GM19193 (cell line): ENCODE data around the gene KRT79.

Experiments used
- POLR2A ChIP-seq: IDR thresholded peaks from 4 replicates; pipeline ENCODE4 v1.6.1; 2011; ENCODE audit not compliant: insufficient read depth, insufficient read length; ENCODE audit errors: extremely low read depth

The KRT79 gene

GRCh38 chr12:52867642-52868041 is 33.5 kb upstream of the KRT79 start:
- TF ChIP-seq POLR2A: no peak

- TF ChIP-seq POLR2A: no peak
Observed at GRCh38 chr12:52867152-52867551, 33.0 kb upstream of the KRT79 start.

GRCh38 chr12:52865090-52865944 is 31.2 kb upstream of the KRT79 start:
- TF ChIP-seq POLR2A: no peak

- TF ChIP-seq POLR2A: no peak
Observed at GRCh38 chr12:52862023-52862422, 27.9 kb upstream of the KRT79 start.

- no peak for TF ChIP-seq POLR2A
Observed at GRCh38 chr12:52861511-52861910, 27.4 kb upstream of the KRT79 start.

GRCh38 chr12:52860102-52860823 is 26.2 kb upstream of the KRT79 start:
- no peak for TF ChIP-seq POLR2A

GRCh38 chr12:52857500-52857899 is 23.4 kb upstream of the KRT79 start:
- TF ChIP-seq POLR2A: no peak

- no peak for TF ChIP-seq POLR2A
Observed at GRCh38 chr12:52856787-52857186, 22.7 kb upstream of the KRT79 start.

- no peak for TF ChIP-seq POLR2A
Observed at GRCh38 chr12:52851787-52852186, 17.7 kb upstream of the KRT79 start.

- no peak for TF ChIP-seq POLR2A
Observed at GRCh38 chr12:52850681-52851080, 16.6 kb upstream of the KRT79 start.

- no peak for TF ChIP-seq POLR2A
Observed at GRCh38 chr12:52849511-52849910, 15.4 kb upstream of the KRT79 start.

GRCh38 chr12:52848661-52849255 is 14.6 kb upstream of the KRT79 start, which contains the start of gene KRT78:
KRT78 (minus strand) TSS chr12:52848994; CDS start chr12:52848930, 64 bp downstream.
- no peak for TF ChIP-seq POLR2A

GRCh38 chr12:52847335-52848102 is 13.4 kb upstream of the KRT79 start:
- TF ChIP-seq POLR2A: no peak

- no peak for TF ChIP-seq POLR2A
Observed at GRCh38 chr12:52846356-52846970, 12.4 kb upstream of the KRT79 start.
